GM12878 (cell line): ENCODE measurements around the gene KDM8. TPM values are rescaled to one million over a fixed set of nuclear protein-coding genes. Genes with fewer than 3 reads are reported as not detected.

Experiments
- ATAC-seq: fragments of 200-7000 bp; cut with Tn5 transposase; 3 replicates; pipeline ENCODE4 v1.9.1; 2020; ENCODE audit warnings: mild to moderate bottlenecking, moderate library complexity
- BruUV-seq: library from RNA; stranded (reverse); fragments of 400-500 nt; replicated peaks from 2 replicates; lab custom pipeline; 2021; lab: Mats Ljungman, UMichigan
- CTCF ChIA-PET: fragments of 300-600 bp; sonication (Branson Sonifier 250); formaldehyde crosslinking; extraction: SDS; loops from one replicate; lab custom pipeline; 2021; ENCODE audit warnings: inconsistent platforms; lab: Yijun Ruan, JAX
- POLR2A ChIA-PET: fragments of 350-600 bp; formaldehyde crosslinking; extraction: SDS; loops from one replicate; lab custom pipeline; 2021; ENCODE audit warnings: inconsistent platforms; lab: Charles Lee
- RAD21 ChIA-PET: fragments of 300-600 bp; sonication (Branson Sonifier 250); formaldehyde crosslinking; loops from one replicate; lab custom pipeline; 2023; ENCODE audit warnings: antibody characterized with exemption; ENCODE audit not compliant: unreplicated experiment; lab: Charles Lee
- SMC1A ChIA-PET: fragments of 300-600 bp; sonication (Branson Sonifier 250); formaldehyde crosslinking; loops from one replicate; lab custom pipeline; 2023; ENCODE audit not compliant: unreplicated experiment, uncharacterized antibody; lab: Charles Lee
- DNase-seq: peaks from one replicate; pipeline ENCODE4 v3.0.0-alpha.2; 2011; ENCODE audit warnings: low read depth, low spot score
- FAIRE-seq: peaks from 3 replicates; lab custom pipeline; 2011; peaks lifted over from hg19 to GRCh38; lab: Jason Lieb, UNC
- H2AFZ ChIP-seq: 2 replicates; pipeline ENCODE4 v1.6.0; 2011; ENCODE audit warnings: low read depth, low read length, control low read depth; ENCODE audit not compliant: control insufficient read depth
- H3K27ac ChIP-seq: 2 replicates; pipeline ENCODE4 v1.5.1; 2011; ENCODE audit warnings: control low read depth; ENCODE audit not compliant: control insufficient read depth, insufficient read depth
- H3K27me3 ChIP-seq, 2 experiments: replicated peaks in 1 of 2; 2 replicates each; pipeline versions ENCODE4 v1.6.0 to v1.6.1; 2011; ENCODE audit warnings: low read length in 1 of 2; ENCODE audit not compliant: control insufficient read depth in 2 of 2, insufficient read depth in 2 of 2
- H3K36me3 ChIP-seq, 2 experiments: 2 replicates each; pipeline ENCODE4 v1.5.1; 2011; ENCODE audit warnings: low read length in 1 of 2; ENCODE audit not compliant: control insufficient read depth in 2 of 2, insufficient read depth in 2 of 2
- H3K4me1 ChIP-seq: 2 replicates; pipeline ENCODE4 v1.6.1; 2011; ENCODE audit warnings: mild to moderate bottlenecking, low read length, moderate library complexity, mixed read lengths; ENCODE audit not compliant: control insufficient read depth, insufficient read depth
- H3K4me2 ChIP-seq: 2 replicates; pipeline ENCODE4 v1.6.0; 2011; ENCODE audit warnings: control low read depth; ENCODE audit not compliant: control insufficient read depth, insufficient read depth
- H3K4me3 ChIP-seq: fragments of 200-600 bp; sonication (generic); 2 replicates; pipeline ENCODE4 v1.5.1; 2016
- H3K79me2 ChIP-seq: 2 replicates; pipeline ENCODE4 v1.6.0; 2011; ENCODE audit warnings: low read length; ENCODE audit not compliant: control insufficient read depth, insufficient read depth
- H3K9ac ChIP-seq: 2 replicates; pipeline ENCODE4 v1.8.0; 2011; ENCODE audit warnings: low read length, control low read depth, mixed read lengths; ENCODE audit not compliant: control insufficient read depth, insufficient read depth
- H3K9me3 ChIP-seq: replicated peaks from 3 replicates; pipeline ENCODE4 v1.5.1; 2011; ENCODE audit warnings: mild to moderate bottlenecking, low read length; ENCODE audit not compliant: control insufficient read depth, insufficient read depth
- H4K20me1 ChIP-seq: 2 replicates; pipeline ENCODE4 v1.6.0; 2011; ENCODE audit not compliant: control insufficient read depth, insufficient read depth
- BRCA1 ChIP-seq: IDR thresholded peaks from 2 replicates; pipeline ENCODE4 v1.6.1; 2011; ENCODE audit warnings: low read depth, low read length, improper control_type of control experiment
- CEBPZ ChIP-seq: fragments of 150-350 bp; IDR thresholded peaks from 2 replicates; pipeline ENCODE4 v1.6.1; 2016; ENCODE audit warnings: low read depth, low read length
- EP300 ChIP-seq, 2 experiments: fragments of 150-350 bp in 1 of 2; IDR thresholded peaks; 2 replicates each; pipeline ENCODE4 v1.6.1; 2011 to 2012; ENCODE audit warnings: low read depth in 2 of 2, low read length in 2 of 2, borderline replicate concordance in 1 of 2, improper control_type of control experiment in 1 of 2, inconsistent platforms in 1 of 2; ENCODE audit not compliant: control insufficient read depth in 1 of 2
- HDAC2 ChIP-seq: fragments of 200-600 bp; sonication (generic); IDR thresholded peaks from 2 replicates; pipeline ENCODE4 v1.6.1; 2017
- IKZF2 ChIP-seq, 2 experiments: fragments of 450-650 bp; IDR thresholded peaks; 2 replicates each; pipeline ENCODE4 v1.6.1; 2017; ENCODE audit warnings: mild to moderate bottlenecking in 2 of 2, moderate library complexity in 2 of 2
- MEF2A ChIP-seq: IDR thresholded peaks from 2 replicates; pipeline ENCODE4 v1.6.1; 2011; ENCODE audit warnings: low read depth, mild to moderate bottlenecking, low read length, moderate library complexity; ENCODE audit not compliant: insufficient read depth
- NFXL1 ChIP-seq: fragments of 450-650 bp; IDR thresholded peaks from 2 replicates; pipeline ENCODE4 v1.6.1; 2017; ENCODE audit warnings: antibody characterized with exemption, mild to moderate bottlenecking, borderline replicate concordance
- PML ChIP-seq: IDR thresholded peaks from 2 replicates; pipeline ENCODE4 v1.6.1; 2012; ENCODE audit warnings: low read length, inconsistent platforms
- SIN3A ChIP-seq: IDR thresholded peaks from 2 replicates; pipeline ENCODE4 v1.6.1; 2012; ENCODE audit warnings: low read depth, low read length, improper control_type of control experiment
- SPI1 ChIP-seq: IDR thresholded peaks from 2 replicates; pipeline ENCODE4 v1.6.1; 2011; ENCODE audit warnings: low read depth, mild to moderate bottlenecking, low read length, moderate library complexity, borderline replicate concordance; ENCODE audit not compliant: insufficient read depth
- TCF3 ChIP-seq: IDR thresholded peaks from 2 replicates; pipeline ENCODE4 v1.6.1; 2012; ENCODE audit warnings: low read depth, mild to moderate bottlenecking, low read length, borderline replicate concordance; ENCODE audit not compliant: insufficient read depth
- ZBED1 ChIP-seq: IDR thresholded peaks from 2 replicates; pipeline ENCODE4 v1.6.1; 2016; ENCODE audit warnings: borderline replicate concordance
- ZBTB33 ChIP-seq: fragments of 450-650 bp; IDR thresholded peaks from 2 replicates; pipeline ENCODE4 v1.6.1; 2017; ENCODE audit warnings: mild to moderate bottlenecking
- ZNF217 ChIP-seq: fragments of 450-650 bp; IDR thresholded peaks from 2 replicates; pipeline ENCODE4 v1.6.1; 2017; ENCODE audit warnings: antibody characterized with exemption, mild to moderate bottlenecking
- WGBS: methylation state at CpG from one replicate; pipeline ENCODE4 v1.1.6; 2016; ENCODE audit warnings: low lambda C conversion rate; ENCODE audit not compliant: insufficient replicate concordance, insufficient coverage; ENCODE audit errors: missing lambda C conversion rate; 5-methylcytosine and 5-hydroxymethylcytosine counted together
- in situ Hi-C: fragments of 300-500 bp; cut with MboI; formaldehyde crosslinking; loops from 9 replicates; pipeline ENCODE4 v1.14.3; 2018; ENCODE audit warnings: mixed read lengths
- intact Hi-C: fragments of 100-400 bp; cut with micrococcal nuclease; formaldehyde crosslinking; loops from one replicate; pipeline ENCODE4 v1.14.2; 2022; ENCODE audit not compliant: unreplicated experiment
- polyA plus RNA-seq, 11 experiments: library from polyadenylated mRNA; depleted of rRNA in 4 of 11; unstranded in 6 of 11; stranded (reverse) in 5 of 11; fragments of >200 nt; fragmentation: Nextera tagmentation in 4 of 11; fragmentation: Illumina TruSeq in 1 of 11; extraction: Ambion mirVana in 4 of 11; extraction: Trizol in 1 of 11; gene quantifications; 1 replicate in 1 of 11; 2 replicates in 10 of 11; pipeline versions ENCODE4 v1.2.1 to v1.2.3, GENCODE V29; 2011 to 2016; ENCODE audit warnings: inconsistent platforms in 2 of 11, missing spikeins in 2 of 11, low read depth in 1 of 11
- total RNA-seq, 4 experiments: library from RNA; depleted of rRNA in 3 of 4; stranded (reverse); fragments of >200 nt in 3 of 4; fragmentation: Illumina TruSeq in 1 of 4; extraction: Trizol in 1 of 4; gene quantifications; 2 replicates each; pipeline versions ENCODE4 v1.2.1 to v1.2.3, GENCODE V29; 2013 to 2021

The KDM8 gene
- total and polyA plus RNA-seq, 10 of the 15 experiments (the other 5 are each of a cell fraction or from before 2014, with no cell fraction given) = 0.79 to 8.9 (median 5.8) TPM

- TF ChIP-seq EP300 (IDR thresholded peaks at IDR 0.05; ENCODE audit: borderline replicate concordance in 1 of 2, control insufficient read depth in 1 of 2, low read depth in 2 of 2, low read length in 2 of 2) = no peak
These were observed 32.6 kb downstream of the KDM8 start (continued) for GRCh38 chr16:27235938-27236245.

- ChIA-PET CTCF (interaction anchor here (0.6 to 11.7 kb wide), 21 partner anchors 9 to 215 kb away, joined by 3 to 259 read pairs (median 9); partner anchors contain the start of genes KDM8 and NSMCE1), RAD21 (interaction anchor here (0.6 to 6.9 kb wide), 26 partner anchors 12 to 171 kb away, joined by 3 to 168 read pairs (median 6); partner anchors contain the start of genes KDM8 and NSMCE1), SMC1A (interaction anchor here (0.5 to 12.2 kb wide), 27 partner anchors 15 to 214 kb away, joined by 3 to 178 read pairs (median 5); partner anchors contain the start of genes KDM8 and NSMCE1), POLR2A (interaction anchor here (0.6 to 8.4 kb wide), 19 partner anchors 14 to 170 kb away, joined by 3 to 79 read pairs (median 5); partner anchors contain the start of gene NSMCE1)
- Histone ChIP-seq H4K20me1 (no peaks in the 10 kb centered on the region), H3K27ac (peak overlapping the region; percentile 88), H3K4me3 (0 out of 2 replicates have a peak overlapping the region, but pooled peaks have one; percentile 4), H3K9me3 (no peaks in the 10 kb centered on the region), H3K36me3 (peaks cover 1 to 3% of the 10 kb centered on the region in 2 experiments), H3K4me2 (peak overlapping the region; percentile 95), H2AFZ (peak overlapping the region; percentile 90), H3K4me1 (peaks cover 51% of the 10 kb centered on the region), H3K9ac (peak overlapping the region; percentile 65), H3K27me3 (no peaks in the 10 kb centered on the region), H3K79me2 (no peaks in the 10 kb centered on the region)
- intact Hi-C loops = loop anchor here (2.0 kb wide), 1 partner anchor 164 kb away; no protein-coding TSS in a partner anchor
- FAIRE-seq = no peak
- ATAC-seq = no peak
- in situ Hi-C loops = loop anchor here (5.0 kb wide), 1 partner anchor 81 kb away; no protein-coding TSS in a partner anchor
- no peak for DNase-seq
- WGBS = 60% methylated on average over 8 of the region's 8 CpGs
- BruUV-seq = no TSS peak
- TF ChIP-seq PML (no peak), ZBTB33 (no peak), ZNF217 (no peak), ZBED1 (0 out of 2 replicates have a peak, but pooled peaks have one; percentile 14), SIN3A (no peak), IKZF2 (IDR thresholded peaks at IDR 0.05) (no peak), EP300 (IDR thresholded peaks at IDR 0.05; ENCODE audit: borderline replicate concordance in 1 of 2, control insufficient read depth in 1 of 2, low read depth in 2 of 2, low read length in 2 of 2) (no peak), NFXL1 (no peak), CEBPZ (no peak), BRCA1 (no peak), MEF2A (no peak), SPI1 (no peak), HDAC2 (no peak), TCF3 (no peak)
These were observed 33.4 kb downstream of the KDM8 start for GRCh38 chr16:27236635-27237218.
